HepG2 (cell line): ENCODE data around the gene EHBP1. TPM values are rescaled to one million over a fixed set of nuclear protein-coding genes. Genes with fewer than 3 reads are reported as not detected.

Experiments used
- ATAC-seq: fragments of 200-7000 bp; cut with Tn5 transposase; 3 replicates; pipeline ENCODE4 v1.9.1; 2020; ENCODE audit warnings: mild to moderate bottlenecking, moderate library complexity
- BruUV-seq: library from RNA; stranded (reverse); fragments of 400-500 nt; replicated peaks from 2 replicates; lab custom pipeline; 2021; lab: Mats Ljungman, UMichigan
- CTCF ChIA-PET: fragments of 300-600 bp; formaldehyde crosslinking; extraction: SDS; loops from one replicate; lab custom pipeline; 2021; ENCODE audit warnings: low total read pairs, inconsistent platforms, low intra/inter-chr PET ratio; lab: Yijun Ruan, JAX
- POLR2A ChIA-PET: fragments of 350-600 bp; sonication (Branson Sonifier 250); formaldehyde crosslinking; loops from one replicate; lab custom pipeline; 2020; ENCODE audit warnings: antibody characterized with exemption, inconsistent platforms; lab: Yijun Ruan, JAX
- DNase-seq: peaks from one replicate; pipeline ENCODE4 v3.0.0-alpha.2; 2015; ENCODE audit warnings: low spot score
- FAIRE-seq: peaks from 3 replicates; lab custom pipeline; 2011; peaks lifted over from hg19 to GRCh38; lab: Jason Lieb, UNC
- H2AFZ ChIP-seq: one replicate; pipeline ENCODE4 v1.6.1; 2011; ENCODE audit warnings: low read length, inconsistent platforms
- H3K27ac ChIP-seq: fragments of 300-600 bp; 3 replicates; pipeline ENCODE4 v1.8.0; 2011; ENCODE audit warnings: mixed run types, mild to moderate bottlenecking, mixed read lengths, low read length, inconsistent platforms; ENCODE audit not compliant: insufficient read depth; ENCODE audit errors: extremely low read length
- H3K27me3 ChIP-seq, 2 experiments: fragments of 200-600 bp in 1 of 2; 2 replicates in 1 of 2; 3 replicates in 1 of 2; pipeline versions ENCODE4 v1.6.0 to v1.8.0; 2011; ENCODE audit warnings: low read length in 2 of 2, mild to moderate bottlenecking in 2 of 2, moderate library complexity in 2 of 2, inconsistent platforms in 1 of 2; ENCODE audit not compliant: insufficient read depth in 2 of 2, control insufficient read depth in 1 of 2
- H3K36me3 ChIP-seq, 2 experiments: fragments of 200-600 bp in 1 of 2; replicated peaks in 1 of 2; 2 replicates in 1 of 2; 3 replicates in 1 of 2; pipeline versions ENCODE4 v1.5.1 to v1.8.0; 2011; ENCODE audit warnings: low read length in 2 of 2, inconsistent platforms in 1 of 2; ENCODE audit not compliant: insufficient read depth in 2 of 2, control insufficient read depth in 1 of 2
- H3K4me1 ChIP-seq: 2 replicates; pipeline ENCODE4 v1.5.1; 2012; ENCODE audit warnings: low read length, inconsistent platforms; ENCODE audit not compliant: insufficient read depth
- H3K4me2 ChIP-seq: 2 replicates; pipeline ENCODE4 v1.6.0; 2011; ENCODE audit warnings: low read depth, low read length, inconsistent platforms
- H3K4me3 ChIP-seq, 3 experiments: fragments of 200-600 bp in 1 of 3; sonication (generic), shearing (Covaris generic) in 1 of 3; replicated peaks in 1 of 3; 2 replicates each; pipeline ENCODE4 v1.5.1; 2011 to 2016; ENCODE audit warnings: low read length in 3 of 3, inconsistent platforms in 2 of 3, low read depth in 2 of 3, mild to moderate bottlenecking in 2 of 3, control low read depth in 1 of 3, mixed read lengths in 1 of 3; ENCODE audit not compliant: insufficient read depth in 1 of 3
- H3K79me2 ChIP-seq: one replicate; pipeline ENCODE4 v1.6.1; 2011; ENCODE audit warnings: low read length, inconsistent platforms; ENCODE audit not compliant: insufficient read depth
- H3K9ac ChIP-seq: 2 replicates; pipeline ENCODE4 v1.6.0; 2011; ENCODE audit warnings: mild to moderate bottlenecking, low read depth, low read length, inconsistent platforms; ENCODE audit not compliant: insufficient read depth
- H3K9me3 ChIP-seq: 2 replicates; pipeline ENCODE4 v1.5.1; 2012; ENCODE audit warnings: mild to moderate bottlenecking, low read length
- H4K20me1 ChIP-seq: 2 replicates; pipeline ENCODE4 v1.6.0; 2011; ENCODE audit warnings: inconsistent platforms, mild to moderate bottlenecking, low read length, moderate library complexity; ENCODE audit not compliant: insufficient read depth
- CREM ChIP-seq, 2 experiments: sonication (generic) in 1 of 2; formaldehyde crosslinking in 1 of 2; IDR thresholded peaks; 2 replicates each; pipeline versions ENCODE4 v1.4.0 to v1.6.1; 2016 to 2020; ENCODE audit warnings: antibody characterized with exemption in 1 of 2, mild to moderate bottlenecking in 1 of 2, missing genetic modification reagents in 1 of 2
- FOXK1 ChIP-seq: sonication (generic); formaldehyde crosslinking; IDR thresholded peaks from 2 replicates; pipeline ENCODE4 v1.4.0; 2020; ENCODE audit warnings: low read depth, missing genetic modification reagents, borderline replicate concordance
- GRHL1 ChIP-seq: sonication (generic); formaldehyde crosslinking; conservative IDR thresholded peaks from 2 replicates; pipeline ENCODE4 v1.8.0; 2022; ENCODE audit warnings: missing genetic modification reagents
- GZF1 ChIP-seq: sonication (generic); formaldehyde crosslinking; IDR thresholded peaks from 2 replicates; pipeline ENCODE4 v1.5.1; 2020; ENCODE audit warnings: mild to moderate bottlenecking, missing genetic modification reagents
- KAT2B ChIP-seq: fragments of 150-350 bp; IDR thresholded peaks from 2 replicates; pipeline ENCODE4 v1.6.1; 2014; ENCODE audit warnings: low read depth, low read length, borderline replicate concordance
- KDM4B ChIP-seq: sonication (generic); formaldehyde crosslinking; IDR thresholded peaks from 2 replicates; pipeline ENCODE4 v1.4.0; 2020; ENCODE audit warnings: missing genetic modification reagents
- RELA ChIP-seq: sonication (generic); formaldehyde crosslinking; IDR thresholded peaks from 2 replicates; pipeline ENCODE4 v1.4.0; 2020; ENCODE audit warnings: missing genetic modification reagents
- ZMAT3 ChIP-seq: sonication (generic); formaldehyde crosslinking; conservative IDR thresholded peaks from 2 replicates; pipeline ENCODE4 v1.7.0; 2021; ENCODE audit warnings: missing genetic modification reagents
- ZNF17 ChIP-seq: sonication (generic); formaldehyde crosslinking; IDR thresholded peaks from 2 replicates; pipeline ENCODE4 v1.5.0; 2020; ENCODE audit warnings: mild to moderate bottlenecking, missing genetic modification reagents
- ZNF552 ChIP-seq: sonication (generic); formaldehyde crosslinking; IDR thresholded peaks from 2 replicates; pipeline ENCODE4 v1.9.0; 2022; ENCODE audit warnings: missing genetic modification reagents, mild to moderate bottlenecking, borderline replicate concordance
- ZNF562 ChIP-seq: sonication (generic); formaldehyde crosslinking; IDR thresholded peaks from 2 replicates; pipeline ENCODE4 v1.8.0; 2022; ENCODE audit warnings: missing genetic modification reagents, borderline replicate concordance
- ZNF704 ChIP-seq: sonication (generic); formaldehyde crosslinking; IDR thresholded peaks from 2 replicates; pipeline ENCODE4 v1.8.1; 2023; ENCODE audit warnings: mild to moderate bottlenecking, inconsistent platforms, moderate library complexity, missing genetic modification reagents, borderline replicate concordance
- ZNF737 ChIP-seq: sonication (generic); formaldehyde crosslinking; IDR thresholded peaks from 2 replicates; pipeline ENCODE4 v1.5.0; 2020; ENCODE audit warnings: missing genetic modification reagents, mild to moderate bottlenecking, borderline replicate concordance
- ZNF784 ChIP-seq: sonication (generic); formaldehyde crosslinking; IDR thresholded peaks from 2 replicates; pipeline ENCODE4 v1.5.1; 2020; ENCODE audit warnings: missing genetic modification reagents, mild to moderate bottlenecking, borderline replicate concordance
- ZSCAN30 ChIP-seq: sonication (generic); formaldehyde crosslinking; IDR thresholded peaks from 2 replicates; pipeline ENCODE4 v1.5.0; 2020; ENCODE audit warnings: mild to moderate bottlenecking, missing genetic modification reagents
- in situ Hi-C: cut with HindIII; loops from 2 replicates; pipeline ENCODE4 v1.10.0; 2017; ENCODE audit warnings: low pct_unique_long_range_greater_than_20kb; ENCODE audit not compliant: extremely low pct_ligation_motif_present
- intact Hi-C: fragments of 100-400 bp; cut with micrococcal nuclease; formaldehyde crosslinking; loops from one replicate; pipeline ENCODE4 v1.10.0; 2022; ENCODE audit not compliant: unreplicated experiment
- polyA plus RNA-seq, 8 experiments: library from polyadenylated mRNA; depleted of rRNA in 3 of 8; stranded (reverse) in 7 of 8; unstranded in 1 of 8; fragments of >200 nt; fragmentation: Illumina TruSeq in 4 of 8; extraction: Trizol in 4 of 8; gene quantifications; 2 replicates each; pipeline versions ENCODE4 v1.2.1 to v1.2.3, GENCODE V29; 2011 to 2016; ENCODE audit warnings: low read depth in 4 of 8, missing spikeins in 1 of 8, mixed read lengths in 1 of 8; ENCODE audit not compliant: insufficient read depth in 1 of 8
- total RNA-seq, 5 experiments: library from RNA; depleted of rRNA; stranded (reverse); fragments of >200 nt; fragmentation: Illumina TruSeq; extraction: Trizol; gene quantifications; 2 replicates each; pipeline ENCODE4 v1.2.3, GENCODE V29; 2016; ENCODE audit warnings: low read depth in 1 of 5

Gene EHBP1
- total and polyA plus RNA-seq, 2 of the 13 experiments (the other 11 are each of a cell fraction or from before 2014, with no cell fraction given), result 93.5 to 146 TPM

- Histone ChIP-seq H3K27ac (no peak overlapping the region), H3K9me3 (no peaks in the 10 kb centered on the region), H3K36me3 (peaks cover 5 to 53% of the 10 kb centered on the region in 2 experiments), H3K79me2 (no peaks in the 10 kb centered on the region), H2AFZ (no peak overlapping the region), H3K4me2 (no peak overlapping the region), H3K9ac (no peak overlapping the region), H3K27me3 (no peaks in the 10 kb centered on the region), H3K4me3 (no peak overlapping the region), H4K20me1 (0 out of 2 replicates have a peak, but pooled peaks cover 4% of the 10 kb centered on the region), H3K4me1 (peaks cover 9% of the 10 kb centered on the region)
- TF ChIP-seq CREM (IDR thresholded peaks at IDR 0.05) (no peak), CREM (CRISPR knock-in tag; IDR thresholded peaks at IDR 0.05) (no peak), ZSCAN30 (CRISPR knock-in tag) (no peak), ZNF562 (CRISPR knock-in tag) (no peak), ZNF704 (CRISPR knock-in tag) (no peak), RELA (CRISPR knock-in tag) (no peak), KAT2B (no peak), ZNF784 (no peak), ZMAT3 (no peak), ZNF552 (CRISPR knock-in tag) (no peak), FOXK1 (no peak), KDM4B (CRISPR knock-in tag) (no peak), GZF1 (CRISPR knock-in tag) (no peak), ZNF737 (no peak), GRHL1 (CRISPR knock-in tag) (no peak), ZNF17 (no peak)
- no peak for DNase-seq
- in situ Hi-C loops (no loop called here), intact Hi-C loops (no loop called here)
- ChIA-PET POLR2A (no interaction called here), CTCF (no interaction called here)
- ATAC-seq, result no peak
- no TSS peak for BruUV-seq
- FAIRE-seq, result no peak
Observed at GRCh38 chr2:63007813-63008458, 302.4 kb downstream of the EHBP1 start.
